Activated CD4-positive, alpha-beta T cell treated with anti-CD3 and anti-CD28 coated beads for 36 hours (primary cell): Measurements from ENCODE around the gene TSPAN33. TPM values are rescaled to one million over a fixed set of nuclear protein-coding genes. Genes with fewer than 3 reads are reported as not detected.
A peak's percentile ranks its signal among the peaks of the same experiment; 100 is the strongest.
"Not testable (repeated sequence)": the region's sequence is repeated elsewhere in the genome, so short reads cannot be mapped to it uniquely, and the experiment has no call there.

Experiments used
- ATAC-seq: fragments of 200-7000 bp; cut with Tn5 transposase; one replicate; pipeline ENCODE4 v1.10.0; 2021; ENCODE audit warnings: mild to moderate bottlenecking, moderate library complexity
- CTCF ChIA-PET: fragments of 350-600 bp; sonication (Branson Sonifier 250); formaldehyde crosslinking; loops from one replicate; lab custom pipeline; 2021; ENCODE audit warnings: antibody characterized with exemption; lab: Charles Lee
- POLR2A ChIA-PET: fragments of 350-600 bp; sonication (Branson Sonifier 250); formaldehyde crosslinking; loops from one replicate; lab custom pipeline; 2021; ENCODE audit warnings: antibody characterized with exemption, inconsistent platforms; lab: Charles Lee
- DNase-seq: peaks from one replicate; pipeline ENCODE4 v3.0.0-alpha.2; 2020
- H3K27ac Mint-ChIP-seq: one replicate; pipeline ENCODE4 v1.8.0; 2021; ENCODE audit warnings: mixed read lengths
- H3K27me3 Mint-ChIP-seq: one replicate; pipeline ENCODE4 v1.8.0; 2021; ENCODE audit warnings: mixed read lengths
- H3K36me3 Mint-ChIP-seq: one replicate; pipeline ENCODE4 v1.8.0; 2021; ENCODE audit warnings: low read depth, mixed read lengths
- H3K4me1 Mint-ChIP-seq: one replicate; pipeline ENCODE4 v1.8.0; 2021; ENCODE audit warnings: mixed read lengths
- H3K4me3 Mint-ChIP-seq: one replicate; pipeline ENCODE4 v1.8.0; 2021; ENCODE audit warnings: mild to moderate bottlenecking, moderate library complexity, mixed read lengths
- H3K9me3 Mint-ChIP-seq: one replicate; pipeline ENCODE4 v1.8.0; 2021; ENCODE audit warnings: low read depth, mixed read lengths
- intact Hi-C, 2 experiments: fragments of 100-400 bp; cut with DNase I in 1 of 2; cut with micrococcal nuclease in 1 of 2; formaldehyde crosslinking; loops; one replicate each; pipeline versions ENCODE4 v1.14.2 to v1.15.1; 2022 to 2024; cut with DNase I, micrococcal nuclease
- total RNA-seq, 2 experiments: library from RNA; stranded (reverse); gene quantifications; one replicate each; pipeline ENCODE4 v1.2.3, GENCODE V29; 2021

Gene TSPAN33
- total RNA-seq, 2 experiments from 2014 or later: 6.5 to 7.5 TPM

DNA sequence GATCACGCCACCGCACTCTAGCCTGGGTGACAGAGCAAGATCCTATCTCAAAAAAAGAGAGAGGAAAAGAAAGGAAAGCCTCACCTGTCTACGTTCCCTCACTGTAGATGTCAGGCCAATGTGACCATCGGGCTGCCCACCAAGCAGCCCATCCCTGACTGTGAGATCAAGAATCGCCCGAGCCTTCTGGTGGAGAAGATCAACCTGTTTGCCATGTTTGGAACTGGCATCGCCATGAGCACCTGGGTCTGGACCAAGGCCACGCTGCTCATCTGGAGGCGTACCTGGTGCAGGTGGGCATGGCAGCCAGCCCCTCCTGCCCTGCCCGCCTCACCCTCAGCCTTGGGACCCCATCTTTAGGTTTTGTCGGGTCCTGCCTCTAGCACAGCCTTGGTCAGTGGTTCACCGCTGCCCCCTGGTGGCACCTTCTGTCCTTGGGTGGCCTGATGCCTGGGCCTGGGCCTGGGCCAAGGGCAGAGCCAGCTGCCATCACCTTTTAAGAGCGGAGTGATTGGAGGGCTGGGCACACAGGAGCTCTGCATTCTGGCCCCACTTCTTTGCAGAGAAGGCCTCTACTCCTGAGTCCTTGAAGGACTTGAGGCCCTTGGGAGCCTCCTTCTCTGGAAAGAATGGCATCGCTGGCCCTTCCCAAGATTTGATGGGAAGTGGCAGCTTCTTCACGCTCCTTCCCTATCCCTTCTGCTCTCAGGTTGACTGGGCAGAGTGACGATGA lies 65.9 kb downstream of the TSPAN33 start:
- Mint-ChIP-seq H3K27me3 (no peaks in the 10 kb centered on the region), H3K4me1 (no peaks in the 10 kb centered on the region), H3K36me3 (no peaks in the 10 kb centered on the region), H3K4me3 (no peak overlapping the region), H3K27ac (no peak overlapping the region), H3K9me3 (no peaks in the 10 kb centered on the region)
- CTCF ChIA-PET: interaction anchor here (0.5 to 5.9 kb wide), 20 partner anchors 8 to 348 kb away, joined by 3 to 58 read pairs (median 4); partner anchors contain the start of gene ATP6V1F
- intact Hi-C loops: loop anchor here (1.0 to 2.0 kb wide), 2 partner anchors 46 to 306 kb away; no protein-coding TSS in a partner anchor
- ATAC-seq (peak; percentile 92), DNase-seq (peak; percentile 87)
- POLR2A ChIA-PET: no interaction called here

DNA sequence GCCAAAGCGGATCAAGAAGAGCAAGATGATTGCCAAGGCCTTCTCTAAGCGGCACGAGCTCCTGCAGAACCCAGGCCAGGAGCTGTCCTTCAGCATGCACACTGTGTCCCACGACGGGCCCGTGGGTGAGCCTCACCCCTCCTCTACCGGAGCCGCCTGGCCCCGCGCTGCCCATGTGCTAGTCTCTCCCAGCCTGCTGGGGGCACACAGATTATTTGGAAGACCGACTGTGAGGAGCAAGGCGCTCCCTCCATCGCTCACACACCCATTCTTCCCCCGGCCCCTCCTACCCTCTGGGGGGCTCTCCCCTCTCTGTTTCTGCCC lies 66.4 kb downstream of the TSPAN33 start:
- CTCF ChIA-PET: interaction anchor here (0.5 to 5.9 kb wide), 15 partner anchors 7 to 471 kb away, joined by 3 to 58 read pairs (median 4); partner anchors contain the start of gene ATP6V1F
- Mint-ChIP-seq H3K9me3 (no peaks in the 10 kb centered on the region), H3K36me3 (no peaks in the 10 kb centered on the region), H3K27ac (no peak overlapping the region), H3K4me1 (no peaks in the 10 kb centered on the region), H3K27me3 (no peaks in the 10 kb centered on the region), H3K4me3 (no peak overlapping the region)
- no peak for DNase-seq
- POLR2A ChIA-PET: no interaction called here
- intact Hi-C loops: loop anchor here (1.0 to 2.0 kb wide), 2 partner anchors 47 to 306 kb away; no protein-coding TSS in a partner anchor
- no peak for ATAC-seq

DNA sequence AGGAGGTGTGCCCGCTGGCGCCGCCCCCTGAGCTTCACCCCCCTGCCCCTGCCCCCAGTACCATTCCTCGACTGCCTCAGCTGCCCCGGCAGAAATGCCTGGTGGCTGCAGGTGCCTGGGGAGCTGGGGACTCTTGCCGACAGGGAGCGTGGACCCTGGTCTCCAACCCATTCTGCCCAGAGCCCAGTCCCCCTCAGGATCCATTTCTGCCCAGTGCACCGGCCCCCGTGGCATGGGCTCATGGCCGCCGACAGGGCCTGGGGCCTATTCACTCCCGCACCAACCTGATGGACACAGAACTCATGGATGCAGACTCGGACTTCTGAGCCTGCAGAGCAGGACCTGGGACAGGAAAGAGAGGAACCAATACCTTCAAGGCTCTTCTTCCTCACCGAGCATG lies 67.6 kb downstream of the TSPAN33 start:
- Mint-ChIP-seq H3K27ac (no peak overlapping the region), H3K4me3 (no peak overlapping the region), H3K4me1 (no peaks in the 10 kb centered on the region), H3K36me3 (no peaks in the 10 kb centered on the region), H3K9me3 (no peaks in the 10 kb centered on the region), H3K27me3 (no peaks in the 10 kb centered on the region)
- ATAC-seq: no peak
- CTCF ChIA-PET: interaction anchor here (0.7 to 2.7 kb wide), 4 partner anchors 42 to 292 kb away, joined by 3 to 10 read pairs (median 4); no protein-coding TSS in a partner anchor
- intact Hi-C loops: no loop called here
- no peak for DNase-seq
- POLR2A ChIA-PET: no interaction called here

DNA sequence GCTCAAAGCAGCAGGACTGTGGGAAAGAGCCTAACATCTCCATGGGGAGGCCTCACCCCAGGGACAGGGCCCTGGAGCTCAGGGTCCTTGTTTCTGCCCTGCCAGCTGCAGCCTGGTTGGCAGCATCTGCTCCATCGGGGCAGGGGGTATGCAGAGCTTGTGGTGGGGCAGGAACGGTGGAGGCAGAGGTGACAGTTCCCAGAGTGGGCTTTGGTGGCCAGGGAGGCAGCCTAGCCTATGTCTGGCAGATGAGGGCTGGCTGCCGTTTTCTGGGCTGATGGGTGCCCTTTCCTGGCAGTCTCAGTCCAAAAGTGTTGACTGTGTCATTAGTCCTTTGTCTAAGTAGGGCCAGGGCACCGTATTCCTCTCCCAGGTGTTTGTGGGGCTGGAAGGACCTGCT lies 68.1 kb downstream of the TSPAN33 start:
- no peak for ATAC-seq
- intact Hi-C loops: no loop called here
- Mint-ChIP-seq H3K27me3 (no peaks in the 10 kb centered on the region), H3K36me3 (no peaks in the 10 kb centered on the region), H3K4me1 (no peaks in the 10 kb centered on the region), H3K27ac (no peak overlapping the region), H3K4me3 (no peak overlapping the region), H3K9me3 (no peaks in the 10 kb centered on the region)
- ChIA-PET CTCF (interaction anchor here (0.8 to 2.7 kb wide), 5 partner anchors 43 to 86 kb away, joined by 3 to 20 read pairs (median 4); no protein-coding TSS in a partner anchor), POLR2A (no interaction called here)
- DNase-seq: no peak

DNA sequence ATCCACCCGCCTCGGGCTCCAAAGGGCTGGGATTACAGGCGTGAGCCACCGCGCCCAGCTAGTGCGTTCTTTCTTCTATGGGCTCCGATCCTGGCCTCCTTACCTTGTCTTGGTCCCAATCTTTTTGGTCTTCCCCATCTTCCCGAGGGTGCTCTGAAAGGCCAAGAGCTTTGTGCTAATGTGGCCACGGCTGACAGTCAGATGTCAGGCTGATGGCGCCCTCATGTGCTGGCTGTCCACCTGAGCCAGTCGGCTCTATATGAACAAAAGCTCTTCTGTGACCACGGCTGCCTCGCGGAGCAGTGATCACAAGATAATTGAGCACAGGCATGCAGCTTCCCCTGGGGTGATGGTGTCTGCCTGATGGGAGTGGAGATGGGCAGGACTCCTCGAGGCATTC lies 69.3 kb downstream of the TSPAN33 start:
- peak; percentile 51 for DNase-seq
- H3K9me3 Mint-ChIP-seq: no peaks in the 10 kb centered on the region
- intact Hi-C loops: no loop called here
- ChIA-PET POLR2A (no interaction called here), CTCF (interaction anchor here (0.7 to 2.5 kb wide), 8 partner anchors 50 to 612 kb away, joined by 3 to 20 read pairs (median 4); no protein-coding TSS in a partner anchor)
- H3K27ac Mint-ChIP-seq: no peak overlapping the region
- no peaks in the 10 kb centered on the region for H3K36me3 Mint-ChIP-seq
- no peaks in the 10 kb centered on the region for H3K4me1 Mint-ChIP-seq
- ATAC-seq: peak; percentile 24
- H3K27me3 Mint-ChIP-seq: no peaks in the 10 kb centered on the region
- no peak overlapping the region for H3K4me3 Mint-ChIP-seq

DNA sequence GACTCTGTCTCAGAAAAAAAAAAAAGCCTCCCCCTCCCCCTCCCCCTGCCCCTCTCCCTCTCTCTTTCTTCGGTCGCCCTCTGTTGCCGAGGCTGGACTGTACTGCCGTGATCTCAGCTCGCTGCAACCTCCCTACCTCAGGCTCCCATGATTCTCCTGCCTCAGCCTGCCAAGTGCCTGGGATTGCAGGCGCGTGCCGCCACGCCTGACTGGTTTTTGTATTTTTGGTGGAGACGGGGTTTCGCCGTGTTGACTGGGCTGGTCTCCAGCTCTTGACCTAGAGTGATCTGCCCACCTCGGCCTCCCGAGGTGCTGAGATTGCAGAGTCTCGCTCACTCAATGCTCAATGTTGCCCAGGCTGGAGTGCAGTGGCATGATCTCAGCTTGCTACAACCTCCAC lies 71.2 kb downstream of the TSPAN33 start:
- intact Hi-C loops, H3K36me3 Mint-ChIP-seq, H3K27me3 Mint-ChIP-seq, H3K27ac Mint-ChIP-seq, ATAC-seq, H3K4me1 Mint-ChIP-seq, DNase-seq, H3K4me3 Mint-ChIP-seq, H3K9me3 Mint-ChIP-seq, POLR2A ChIA-PET: not testable (repeated sequence)
- CTCF ChIA-PET: interaction anchor here (2.5 kb wide), 1 partner anchor 56 kb away, joined by 8 read pairs; no protein-coding TSS in a partner anchor

DNA sequence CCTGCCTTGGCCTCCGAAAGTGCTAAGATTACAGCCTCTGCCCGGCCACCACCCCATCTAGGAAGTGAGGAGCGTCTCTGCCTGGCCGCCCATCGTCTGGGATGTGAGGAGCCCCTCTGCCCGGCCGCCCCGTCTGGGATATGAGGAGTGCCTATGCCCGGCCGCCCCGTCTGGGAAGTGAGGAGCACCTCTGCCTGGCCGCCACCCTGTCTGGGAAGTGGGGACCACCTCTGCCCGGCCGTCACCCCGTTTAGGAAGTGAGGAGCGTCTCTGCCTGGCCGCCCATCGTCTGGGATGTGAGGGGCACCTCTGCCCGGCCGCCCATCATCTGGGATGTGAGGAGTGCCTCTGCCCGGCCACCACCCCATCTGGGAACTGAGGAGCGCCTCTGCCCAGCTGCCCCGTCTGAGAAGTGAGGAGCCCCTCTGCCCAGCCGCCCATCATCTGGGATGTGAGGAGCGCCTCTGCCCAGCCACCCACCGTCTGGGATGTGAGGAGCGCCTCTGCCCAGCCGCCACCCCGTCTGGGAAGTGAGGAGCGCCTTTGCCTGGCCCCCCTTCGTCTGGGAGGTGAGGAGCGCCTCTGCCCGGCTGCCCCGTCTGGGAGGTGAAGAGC lies 71.7 kb downstream of the TSPAN33 start:
- CTCF ChIA-PET, H3K4me3 Mint-ChIP-seq, H3K36me3 Mint-ChIP-seq, H3K4me1 Mint-ChIP-seq, H3K27me3 Mint-ChIP-seq, H3K9me3 Mint-ChIP-seq, intact Hi-C loops, DNase-seq, POLR2A ChIA-PET, H3K27ac Mint-ChIP-seq, ATAC-seq: not testable (repeated sequence)

DNA sequence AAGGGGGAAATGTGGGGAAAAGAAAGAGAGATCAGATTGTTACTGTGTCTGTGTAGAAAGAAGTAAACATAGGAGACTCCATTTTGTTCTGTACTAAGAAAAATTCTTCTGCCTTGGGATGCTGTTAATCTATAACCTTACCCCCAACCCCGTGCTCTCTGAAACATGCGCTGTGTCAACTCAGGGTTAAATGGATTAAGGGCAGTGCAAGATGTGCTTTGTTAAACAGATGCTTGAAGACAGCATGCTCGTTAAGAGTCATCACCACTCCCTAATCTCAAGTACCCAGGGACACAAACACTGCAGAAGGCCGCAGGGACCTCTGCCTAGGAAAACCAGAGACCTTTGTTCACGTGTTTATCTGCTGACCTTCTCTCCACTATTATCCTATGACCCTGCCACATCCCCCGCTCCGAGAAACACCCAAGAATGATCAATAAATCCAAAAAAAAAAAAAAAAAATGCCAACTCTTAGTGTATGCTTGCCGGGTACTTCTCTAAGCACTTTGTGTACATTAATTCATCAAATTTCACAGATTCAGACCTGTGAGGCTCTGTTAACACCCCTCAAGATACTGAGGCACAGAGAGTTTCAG lies 72.4 kb downstream of the TSPAN33 start:
- POLR2A ChIA-PET, H3K4me3 Mint-ChIP-seq, H3K4me1 Mint-ChIP-seq, H3K9me3 Mint-ChIP-seq, H3K27me3 Mint-ChIP-seq, H3K36me3 Mint-ChIP-seq, ATAC-seq, DNase-seq, H3K27ac Mint-ChIP-seq, intact Hi-C loops: not testable (repeated sequence)
- CTCF ChIA-PET: interaction anchor here (0.7 to 9.8 kb wide), 15 partner anchors 10 to 745 kb away, joined by 3 to 239 read pairs (median 12); no protein-coding TSS in a partner anchor

DNA sequence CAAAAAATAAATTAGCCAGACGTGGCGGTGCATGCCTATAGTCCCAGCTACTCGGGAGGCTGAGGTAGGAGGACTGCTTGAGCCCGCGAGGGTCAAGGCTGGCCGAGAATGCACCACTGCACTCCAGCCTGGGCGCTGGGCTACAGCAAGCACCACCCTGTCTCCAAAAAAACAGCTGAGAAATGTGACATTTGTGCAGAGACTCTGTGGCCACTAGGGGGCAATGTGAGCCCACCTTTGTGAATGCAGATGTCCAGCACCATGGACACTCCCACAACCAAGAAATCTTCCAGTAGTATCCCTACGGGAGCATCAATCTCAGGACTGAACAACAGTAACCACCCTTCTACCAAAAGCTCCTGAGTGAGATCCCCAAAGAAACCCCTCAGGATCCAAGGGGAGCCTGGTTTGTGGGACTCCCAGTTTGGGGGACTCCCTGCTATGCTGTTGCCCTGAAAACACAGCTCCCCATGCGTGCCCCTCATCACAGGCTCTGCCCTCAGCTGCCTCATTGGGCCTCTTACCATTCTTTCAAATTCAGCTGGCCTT lies 74.1 kb downstream of the TSPAN33 start:
- ChIA-PET POLR2A (interaction anchor here (0.5 to 0.6 kb wide), 2 partner anchors 55 to 628 kb away, joined by 3 to 4 read pairs; no protein-coding TSS in a partner anchor), CTCF (interaction anchor here (0.6 to 9.8 kb wide), 57 partner anchors 9 to 762 kb away, joined by 3 to 239 read pairs (median 6); no protein-coding TSS in a partner anchor)
- peaks cover 13% of the 10 kb centered on the region for H3K4me1 Mint-ChIP-seq
- no peaks in the 10 kb centered on the region for H3K9me3 Mint-ChIP-seq
- no peak overlapping the region for H3K4me3 Mint-ChIP-seq
- no peaks in the 10 kb centered on the region for H3K36me3 Mint-ChIP-seq
- ATAC-seq (peak; percentile 88), DNase-seq (peak; percentile 87)
- H3K27me3 Mint-ChIP-seq: no peaks in the 10 kb centered on the region
- intact Hi-C loops: loop anchor here (1.0 to 2.0 kb wide), 3 partner anchors 53 to 156 kb away; no protein-coding TSS in a partner anchor
- peak overlapping the region; percentile 55 for H3K27ac Mint-ChIP-seq

DNA sequence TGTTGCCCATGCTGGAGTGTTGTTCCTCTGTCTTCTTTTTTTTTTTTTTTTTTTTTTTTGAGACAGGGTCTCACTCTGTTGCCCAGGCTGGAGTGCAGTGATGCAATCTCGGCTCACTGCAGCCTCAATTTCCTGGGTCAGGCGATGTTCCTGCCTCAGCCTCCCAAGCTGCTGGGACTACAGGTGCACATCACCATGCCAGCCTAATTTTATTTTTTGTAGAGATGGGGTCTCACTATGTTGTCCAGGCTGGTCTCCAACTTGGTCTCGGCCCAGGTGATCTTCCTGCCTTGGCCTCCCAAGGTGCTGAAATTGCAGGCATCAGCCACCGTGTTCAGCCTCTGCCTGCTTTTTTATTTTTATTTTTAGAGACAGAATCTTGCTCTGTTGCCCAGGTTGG lies 74.7 kb downstream of the TSPAN33 start:
- peaks cover 15% of the 10 kb centered on the region for H3K4me1 Mint-ChIP-seq
- DNase-seq, H3K4me3 Mint-ChIP-seq, H3K9me3 Mint-ChIP-seq, H3K36me3 Mint-ChIP-seq, H3K27ac Mint-ChIP-seq, H3K27me3 Mint-ChIP-seq, ATAC-seq: not testable (repeated sequence)
- ChIA-PET CTCF (interaction anchor here (0.5 to 9.8 kb wide), 44 partner anchors 8 to 761 kb away, joined by 3 to 239 read pairs (median 7); no protein-coding TSS in a partner anchor), POLR2A (interaction anchor here (0.5 kb wide), 1 partner anchor 629 kb away, joined by 4 read pairs; no protein-coding TSS in a partner anchor)
- intact Hi-C loops: loop anchor here in 1 of 2 experiments (2.0 kb wide), 1 partner anchor 156 kb away; no protein-coding TSS in a partner anchor
